K562 (cell line): ENCODE data around the gene SPAG16.

Experiments used
- CTCF ChIP-seq, 3 experiments: IDR thresholded peaks in 2 of 3; conservative IDR thresholded peaks in 1 of 3; 2 replicates each; pipeline ENCODE4 v1.5.1; 2011 to 2012; ENCODE audit warnings: low read length in 3 of 3, mild to moderate bottlenecking in 3 of 3, control low read depth in 2 of 3, improper control_type of control experiment in 1 of 3, inconsistent platforms in 1 of 3, low read depth in 1 of 3, mixed read lengths in 1 of 3, moderate library complexity in 1 of 3; ENCODE audit not compliant: insufficient read depth in 2 of 3
- MAX ChIP-seq: sonication (generic); formaldehyde crosslinking; IDR thresholded peaks from 2 replicates; pipeline ENCODE4 v1.9.0; 2022; ENCODE audit warnings: mild to moderate bottlenecking, missing genetic modification reagents

GRCh38 chr2:214006601-214007000 lies 722.3 kb downstream of the SPAG16 start:
- TF ChIP-seq MAX (CRISPR knock-in tag) (no peak), CTCF (IDR thresholded peaks at IDR 0.05 in 2 of 3, conservative IDR thresholded peaks at IDR 0.05 in 1 of 3; ENCODE audit: insufficient read depth in 2 of 3, low read depth in 1 of 3, low read length in 3 of 3) (no peak)
